Left ventricle myocardium inferior (tissue), 1 donor: ENCODE measurements around the gene OR5A1. TPM values are rescaled to one million over a fixed set of nuclear protein-coding genes. Genes with fewer than 3 reads are reported as not detected.

Experiments
- DNase-seq: peaks from one replicate; pipeline ENCODE4 v3.0.0-alpha.2; 2020
- H3K27ac ChIP-seq: fragments of 200-600 bp; replicated peaks from 2 replicates; pipeline ENCODE4 v1.8.0; 2021
- H3K27me3 ChIP-seq: fragments of 200-600 bp; 2 replicates; pipeline ENCODE4 v1.8.0; 2021; ENCODE audit warnings: low read depth
- H3K36me3 ChIP-seq: fragments of 200-600 bp; 2 replicates; pipeline ENCODE4 v1.8.0; 2021
- H3K4me1 ChIP-seq: fragments of 200-600 bp; 2 replicates; pipeline ENCODE4 v1.8.0; 2021
- H3K4me3 ChIP-seq: fragments of 200-600 bp; 2 replicates; pipeline ENCODE4 v1.8.0; 2021; ENCODE audit warnings: mild to moderate bottlenecking, moderate library complexity
- H3K9me3 ChIP-seq: fragments of 200-600 bp; replicated peaks from 2 replicates; pipeline ENCODE4 v1.8.0; 2021
- intact Hi-C: fragments of 100-400 bp; cut with micrococcal nuclease; formaldehyde crosslinking; loops from one replicate; pipeline ENCODE4 v1.11.0; 2022
- total RNA-seq: library from RNA; stranded (reverse); fragmentation: NEBNext Ultra II Directional; extraction: Animal tissue kit (Norgen Biotek cat#: 25700); gene quantifications from one replicate; pipeline ENCODE4 v1.2.1, GENCODE V29; 2021
- TF ChIP-seq, protein P1 (sequence below): fragments of 200-600 bp; IDR thresholded peaks from 2 replicates; pipeline ENCODE4 v1.8.0; 2021; ENCODE audit warnings: antibody characterized with exemption, mild to moderate bottlenecking, borderline replicate concordance
- donor health status: DM: no; HTN: yes; CAD: no; lungs with severe emphysema.

Gene OR5A1
- total RNA-seq, 1 donor from 2014 or later: not detected

- intact Hi-C loops: no loop called here
- Histone ChIP-seq H3K27me3 (no peaks in the 10 kb centered on the region), H3K27ac (no peak overlapping the region), H3K4me1 (no peaks in the 10 kb centered on the region), H3K36me3 (no peaks in the 10 kb centered on the region), H3K9me3 (peaks cover 25% of the 10 kb centered on the region), H3K4me3 (no peak overlapping the region)
- TF ChIP-seq, protein P1, sequence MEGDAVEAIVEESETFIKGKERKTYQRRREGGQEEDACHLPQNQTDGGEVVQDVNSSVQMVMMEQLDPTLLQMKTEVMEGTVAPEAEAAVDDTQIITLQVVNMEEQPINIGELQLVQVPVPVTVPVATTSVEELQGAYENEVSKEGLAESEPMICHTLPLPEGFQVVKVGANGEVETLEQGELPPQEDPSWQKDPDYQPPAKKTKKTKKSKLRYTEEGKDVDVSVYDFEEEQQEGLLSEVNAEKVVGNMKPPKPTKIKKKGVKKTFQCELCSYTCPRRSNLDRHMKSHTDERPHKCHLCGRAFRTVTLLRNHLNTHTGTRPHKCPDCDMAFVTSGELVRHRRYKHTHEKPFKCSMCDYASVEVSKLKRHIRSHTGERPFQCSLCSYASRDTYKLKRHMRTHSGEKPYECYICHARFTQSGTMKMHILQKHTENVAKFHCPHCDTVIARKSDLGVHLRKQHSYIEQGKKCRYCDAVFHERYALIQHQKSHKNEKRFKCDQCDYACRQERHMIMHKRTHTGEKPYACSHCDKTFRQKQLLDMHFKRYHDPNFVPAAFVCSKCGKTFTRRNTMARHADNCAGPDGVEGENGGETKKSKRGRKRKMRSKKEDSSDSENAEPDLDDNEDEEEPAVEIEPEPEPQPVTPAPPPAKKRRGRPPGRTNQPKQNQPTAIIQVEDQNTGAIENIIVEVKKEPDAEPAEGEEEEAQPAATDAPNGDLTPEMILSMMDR: no peak
- no peak for DNase-seq
Observed at GRCh38 chr11:59448484-59448883, 12.2 kb downstream of the OR5A1 start.

GRCh38 chr11:59456661-59457060, 20.4 kb downstream of the OR5A1 start, which contains the start of gene OR4D6:
Gene OR4D6 (plus strand): TSS chr11:59456961. CDS start chr11:59456961, 0 bp downstream.
- Histone ChIP-seq H3K27ac (no peak within 1 kb of the TSS), H3K27me3 (peaks cover 6% of the 10 kb centered on the region), H3K4me1 (no peaks in the 10 kb centered on the region), H3K4me3 (no peak within 1 kb of the TSS), H3K9me3 (no peaks in the 10 kb centered on the region), H3K36me3 (no peaks in the 10 kb centered on the region)
- no peak for DNase-seq
- intact Hi-C loops: no loop called here
- TF ChIP-seq, protein P1: no peak

DNA sequence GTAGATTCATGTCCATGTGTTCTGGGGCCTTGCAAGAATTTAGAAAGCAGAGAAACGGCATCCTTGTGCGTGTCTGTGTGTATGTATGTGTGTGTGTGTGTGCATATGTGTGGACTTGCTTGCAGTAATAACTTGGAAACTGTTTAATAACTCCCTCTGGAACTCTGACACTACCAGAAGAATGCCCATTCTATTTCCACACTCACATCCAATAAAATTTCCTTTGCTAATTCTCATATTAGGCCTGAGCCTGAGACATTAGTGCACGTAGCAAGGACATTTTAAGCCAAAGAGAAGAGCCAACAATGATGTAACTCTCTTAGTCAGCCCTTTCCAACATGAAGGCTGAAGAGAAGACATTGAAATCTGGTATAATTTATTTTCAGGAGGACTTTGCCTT, 23.6 kb downstream of the OR5A1 start:
- no peak overlapping the region for H3K4me3 ChIP-seq
- H3K36me3 ChIP-seq: no peaks in the 10 kb centered on the region
- peaks cover under 1% of the 10 kb centered on the region for H3K9me3 ChIP-seq
- H3K27me3 ChIP-seq: peaks cover 5% of the 10 kb centered on the region
- TF ChIP-seq, protein P1: no peak
- DNase-seq: no peak
- intact Hi-C loops: no loop called here
- H3K27ac ChIP-seq: no peak overlapping the region
- no peaks in the 10 kb centered on the region for H3K4me1 ChIP-seq

DNA sequence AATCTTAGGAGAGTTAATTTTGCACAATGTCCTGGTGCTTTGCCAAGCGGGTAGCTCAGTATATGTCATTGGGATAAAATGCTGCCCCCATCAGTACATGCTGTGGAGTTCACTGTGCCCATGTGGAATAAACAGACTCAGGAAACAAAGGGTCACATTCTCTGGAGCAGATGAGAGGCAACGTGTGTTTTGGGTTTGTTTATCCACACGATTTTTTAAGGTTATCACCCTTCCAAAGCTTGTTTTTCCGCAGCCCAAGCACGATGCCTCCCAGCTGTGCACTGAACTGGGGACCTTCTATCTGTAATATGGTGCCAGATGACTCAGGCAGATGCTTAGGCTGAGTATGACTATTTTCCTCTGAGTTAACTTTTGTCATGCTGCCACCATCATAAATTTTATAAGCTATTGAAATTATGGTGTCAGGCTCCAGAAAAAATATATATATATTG, 26.9 kb downstream of the OR5A1 start:
- TF ChIP-seq, protein P1: no peak
- Histone ChIP-seq H3K27ac (no peak overlapping the region), H3K9me3 (peaks cover 6% of the 10 kb centered on the region), H3K4me1 (no peaks in the 10 kb centered on the region), H3K4me3 (no peak overlapping the region), H3K27me3 (no peaks in the 10 kb centered on the region), H3K36me3 (no peaks in the 10 kb centered on the region)
- no peak for DNase-seq
- intact Hi-C loops: no loop called here

- Histone ChIP-seq H3K4me1 (no peaks in the 10 kb centered on the region), H3K36me3 (no peaks in the 10 kb centered on the region), H3K27me3 (no peaks in the 10 kb centered on the region), H3K4me3 (no peak within 1 kb of the TSS), H3K9me3 (no peaks in the 10 kb centered on the region), H3K27ac (no peak within 1 kb of the TSS)
- DNase-seq: no peak
- intact Hi-C loops: no loop called here
- TF ChIP-seq, protein P1: no peak
Observed at GRCh38 chr11:59473015-59473414, 36.7 kb downstream of the OR5A1 start, which contains the start of gene OR4D10. Gene OR4D10 (plus strand): TSS chr11:59473315. CDS start chr11:59477430, 4,115 bp downstream.
